Fibroblast of pulmonary artery (primary cell): ENCODE measurements around the gene CTCF.

ENCODE experiments used
- DNase-seq: peaks from one replicate; pipeline ENCODE4 v3.0.0-alpha.2; 2010; ENCODE audit warnings: low read depth
- H3K4me3 ChIP-seq: replicated peaks from 2 replicates; pipeline ENCODE4 v1.5.1; 2011; ENCODE audit warnings: low read depth, mild to moderate bottlenecking, control low read depth, low read length, moderate library complexity
- CTCF ChIP-seq: IDR thresholded peaks from 2 replicates; pipeline ENCODE4 v1.5.1; 2011; ENCODE audit warnings: mild to moderate bottlenecking, control low read depth, low read length, inconsistent platforms; ENCODE audit errors: missing control alignments

CTCF gene

GRCh38 chr16:67632415-67633172 is 70.3 kb downstream of the CTCF start:
- no peak overlapping the region for H3K4me3 ChIP-seq
- TF ChIP-seq CTCF, result no peak
- peak; percentile 54 for DNase-seq

- H3K4me3 ChIP-seq, result no peak overlapping the region
- TF ChIP-seq CTCF, result no peak
- no peak for DNase-seq
These were observed 74.4 kb downstream of the CTCF start for GRCh38 chr16:67636713-67637112.

DNA sequence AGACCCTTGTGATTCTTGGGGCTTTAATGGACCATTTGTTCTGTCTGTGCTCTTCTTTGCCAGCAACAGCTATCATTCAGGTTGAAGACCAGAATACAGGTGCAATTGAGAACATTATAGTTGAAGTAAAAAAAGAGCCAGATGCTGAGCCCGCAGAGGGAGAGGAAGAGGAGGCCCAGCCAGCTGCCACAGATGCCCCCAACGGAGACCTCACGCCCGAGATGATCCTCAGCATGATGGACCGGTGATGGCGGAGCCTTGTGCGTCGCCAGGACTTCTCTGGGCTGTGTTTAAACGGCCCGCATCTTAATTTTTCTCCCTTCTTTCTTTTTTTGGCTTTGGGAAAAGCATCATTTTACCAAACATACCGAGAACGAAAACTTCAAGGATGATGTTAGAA is 75.3 kb downstream of the CTCF start:
- H3K4me3 ChIP-seq, result no peak overlapping the region
- TF ChIP-seq CTCF, result no peak
- DNase-seq, result no peak

DNA sequence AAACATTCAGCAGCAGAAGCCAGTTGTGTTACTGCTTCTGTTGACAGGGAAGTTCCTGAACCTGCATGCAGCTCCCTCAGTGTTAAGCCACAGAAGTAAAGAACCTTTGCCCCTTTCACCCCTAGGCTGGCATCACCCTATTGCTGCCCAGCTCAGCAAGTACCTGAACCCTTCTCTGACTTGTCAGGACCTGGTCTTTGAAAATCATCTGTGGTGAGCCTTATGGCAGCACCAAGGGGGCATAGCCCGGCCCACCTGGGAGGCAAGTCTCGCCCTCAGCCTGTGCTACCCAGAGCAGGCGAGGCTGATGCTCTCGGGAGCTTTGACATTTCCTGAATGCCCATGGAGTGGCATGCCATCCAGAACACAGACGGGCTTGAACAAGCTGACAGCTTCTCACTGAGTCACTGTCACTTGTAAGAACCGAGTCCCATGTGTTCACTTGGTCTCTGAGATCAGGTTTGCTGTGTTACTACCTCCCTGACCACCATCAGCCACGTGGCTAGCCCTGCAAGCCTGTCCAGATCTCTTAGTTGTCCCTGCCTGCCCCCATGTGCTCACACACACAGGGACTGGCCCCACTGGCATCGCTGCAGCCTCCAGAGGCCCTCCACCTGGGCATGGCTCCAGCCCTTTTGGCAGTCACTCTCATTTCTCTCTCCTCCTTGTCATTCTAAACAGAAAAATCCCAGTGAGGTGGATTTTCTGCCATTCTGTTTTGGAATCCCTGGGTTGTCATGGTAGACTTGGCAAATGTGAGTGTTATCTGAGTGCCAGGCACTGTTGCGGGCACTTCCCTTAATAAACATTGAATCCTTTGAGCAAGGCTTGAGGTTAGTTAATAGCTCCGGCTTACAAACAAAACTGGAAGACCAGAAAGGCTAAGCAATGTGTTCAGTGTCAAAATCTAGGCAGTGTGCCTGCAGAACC is 79.7 kb downstream of the CTCF start:
- DNase-seq, result peak; percentile 47
- no peak for TF ChIP-seq CTCF
- no peak overlapping the region for H3K4me3 ChIP-seq

- TF ChIP-seq CTCF, result no peak
- DNase-seq, result no peak
- H3K4me3 ChIP-seq, result no peak overlapping the region
These were observed 81.7 kb downstream of the CTCF start for GRCh38 chr16:67644038-67644437.

GRCh38 chr16:67645397-67646121 is 83.2 kb downstream of the CTCF start:
- DNase-seq, result no peak
- TF ChIP-seq CTCF, result no peak
- no peak overlapping the region for H3K4me3 ChIP-seq
